Prostate gland (tissue), 2 donors: ENCODE results near the gene FOXI1. TPM values are rescaled to one million over a fixed set of nuclear protein-coding genes. Genes with fewer than 3 reads are reported as not detected.

Experiments
- DNase-seq: peaks from one replicate; pipeline ENCODE4 v3.0.0-alpha.2; 2019; ENCODE audit warnings: low spot score
- H3K27ac ChIP-seq, 2 donors: fragments of 200-600 bp; sonication (generic); 2 replicates each; pipeline ENCODE4 v1.5.1; 2017 to 2019
- H3K27me3 ChIP-seq: fragments of 200-600 bp; sonication (generic); replicated peaks from 2 replicates; pipeline ENCODE4 v1.5.1; 2019; ENCODE audit not compliant: insufficient read depth
- H3K36me3 ChIP-seq, 2 donors: fragments of 200-600 bp; sonication (generic); 1 replicate in 1 of 2; 2 replicates in 1 of 2; pipeline versions ENCODE4 v1.5.1 to v1.8.1; 2017 to 2019
- H3K4me1 ChIP-seq: fragments of 200-600 bp; sonication (generic); replicated peaks from 2 replicates; pipeline ENCODE4 v1.5.1; 2019
- H3K4me3 ChIP-seq, 2 donors: fragments of 200-600 bp; sonication (generic); 2 replicates each; pipeline ENCODE4 v1.5.1; 2017 to 2019
- H3K9me3 ChIP-seq: fragments of 200-600 bp; sonication (generic); 2 replicates; pipeline ENCODE4 v1.5.1; 2017
- POLR2A ChIP-seq: fragments of 450-650 bp; IDR thresholded peaks from one replicate; pipeline ENCODE4 v1.6.1; 2016; ENCODE audit warnings: antibody characterized with exemption, mild to moderate bottlenecking
- POLR2AphosphoS5 ChIP-seq: sonication (generic); formaldehyde crosslinking; IDR thresholded peaks from one replicate; pipeline ENCODE4 v1.6.1; 2017; ENCODE audit warnings: antibody characterized with exemption
- WGBS: methylation state at CpG from one replicate; pipeline ENCODE4 v1.1.5; 2018; 5-methylcytosine and 5-hydroxymethylcytosine counted together
- intact Hi-C: fragments of 100-400 bp; cut with DNase I; formaldehyde crosslinking; loops from one replicate; pipeline ENCODE4 v1.14.2; 2022
- total RNA-seq, 2 donors: library from RNA; depleted of rRNA; stranded (reverse); fragments of >200 nt; gene quantifications; one replicate each; pipeline ENCODE4 v1.1.0, GENCODE V29; 2016
- TF ChIP-seq, protein P1 (sequence below), 4 experiments: fragments of 200-600 bp in 2 of 4; fragments of 450-650 bp in 2 of 4; sonication (generic) in 2 of 4; IDR thresholded peaks; 1 replicate in 3 of 4; 2 replicates in 1 of 4; pipeline ENCODE4 v1.5.1; 2016 to 2019; ENCODE audit warnings: antibody characterized with exemption in 4 of 4, mild to moderate bottlenecking in 2 of 4, moderate library complexity in 2 of 4

FOXI1 gene
- total RNA-seq, 2 donors from 2014 or later: 1.2 TPM; not detected in 1

DNA sequence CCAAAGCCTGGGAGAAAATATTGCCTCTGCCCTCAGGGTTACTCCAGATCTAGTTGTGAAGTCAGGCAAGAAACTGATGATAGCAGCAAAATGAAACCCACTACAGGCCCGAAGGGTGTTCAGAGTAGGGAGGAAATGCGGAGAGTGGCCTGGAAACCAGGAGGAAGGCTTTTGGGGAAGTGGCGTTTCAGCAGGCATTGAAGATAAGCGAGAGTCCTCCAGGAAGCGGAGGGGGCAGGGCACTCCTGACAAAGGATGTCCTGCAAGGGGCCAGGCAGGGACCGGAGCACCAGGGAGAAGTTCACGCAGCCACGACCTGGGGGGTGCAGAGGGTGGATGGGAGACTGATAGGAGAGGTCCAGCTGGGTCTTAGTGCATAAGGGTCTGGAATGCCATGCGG is 7.8 kb upstream of the FOXI1 start:
- no peak for DNase-seq
- no peaks in the 10 kb centered on the region for H3K9me3 ChIP-seq
- no peak overlapping the region for H3K27ac ChIP-seq
- no peaks in the 10 kb centered on the region for H3K36me3 ChIP-seq
- H3K4me1 ChIP-seq: no peaks in the 10 kb centered on the region
- H3K27me3 ChIP-seq: no peaks in the 10 kb centered on the region
- no peak overlapping the region for H3K4me3 ChIP-seq
- WGBS: 86% methylated on average over 9 of the region's 9 CpGs
- intact Hi-C loops: loop anchor here (10.0 kb wide), 1 partner anchor 537 kb away; no protein-coding TSS in a partner anchor
- TF ChIP-seq, protein P1, sequence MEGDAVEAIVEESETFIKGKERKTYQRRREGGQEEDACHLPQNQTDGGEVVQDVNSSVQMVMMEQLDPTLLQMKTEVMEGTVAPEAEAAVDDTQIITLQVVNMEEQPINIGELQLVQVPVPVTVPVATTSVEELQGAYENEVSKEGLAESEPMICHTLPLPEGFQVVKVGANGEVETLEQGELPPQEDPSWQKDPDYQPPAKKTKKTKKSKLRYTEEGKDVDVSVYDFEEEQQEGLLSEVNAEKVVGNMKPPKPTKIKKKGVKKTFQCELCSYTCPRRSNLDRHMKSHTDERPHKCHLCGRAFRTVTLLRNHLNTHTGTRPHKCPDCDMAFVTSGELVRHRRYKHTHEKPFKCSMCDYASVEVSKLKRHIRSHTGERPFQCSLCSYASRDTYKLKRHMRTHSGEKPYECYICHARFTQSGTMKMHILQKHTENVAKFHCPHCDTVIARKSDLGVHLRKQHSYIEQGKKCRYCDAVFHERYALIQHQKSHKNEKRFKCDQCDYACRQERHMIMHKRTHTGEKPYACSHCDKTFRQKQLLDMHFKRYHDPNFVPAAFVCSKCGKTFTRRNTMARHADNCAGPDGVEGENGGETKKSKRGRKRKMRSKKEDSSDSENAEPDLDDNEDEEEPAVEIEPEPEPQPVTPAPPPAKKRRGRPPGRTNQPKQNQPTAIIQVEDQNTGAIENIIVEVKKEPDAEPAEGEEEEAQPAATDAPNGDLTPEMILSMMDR (IDR thresholded peaks at IDR 0.05): no peak
- TF ChIP-seq POLR2AphosphoS5 (no peak), POLR2A (no peak)

DNA sequence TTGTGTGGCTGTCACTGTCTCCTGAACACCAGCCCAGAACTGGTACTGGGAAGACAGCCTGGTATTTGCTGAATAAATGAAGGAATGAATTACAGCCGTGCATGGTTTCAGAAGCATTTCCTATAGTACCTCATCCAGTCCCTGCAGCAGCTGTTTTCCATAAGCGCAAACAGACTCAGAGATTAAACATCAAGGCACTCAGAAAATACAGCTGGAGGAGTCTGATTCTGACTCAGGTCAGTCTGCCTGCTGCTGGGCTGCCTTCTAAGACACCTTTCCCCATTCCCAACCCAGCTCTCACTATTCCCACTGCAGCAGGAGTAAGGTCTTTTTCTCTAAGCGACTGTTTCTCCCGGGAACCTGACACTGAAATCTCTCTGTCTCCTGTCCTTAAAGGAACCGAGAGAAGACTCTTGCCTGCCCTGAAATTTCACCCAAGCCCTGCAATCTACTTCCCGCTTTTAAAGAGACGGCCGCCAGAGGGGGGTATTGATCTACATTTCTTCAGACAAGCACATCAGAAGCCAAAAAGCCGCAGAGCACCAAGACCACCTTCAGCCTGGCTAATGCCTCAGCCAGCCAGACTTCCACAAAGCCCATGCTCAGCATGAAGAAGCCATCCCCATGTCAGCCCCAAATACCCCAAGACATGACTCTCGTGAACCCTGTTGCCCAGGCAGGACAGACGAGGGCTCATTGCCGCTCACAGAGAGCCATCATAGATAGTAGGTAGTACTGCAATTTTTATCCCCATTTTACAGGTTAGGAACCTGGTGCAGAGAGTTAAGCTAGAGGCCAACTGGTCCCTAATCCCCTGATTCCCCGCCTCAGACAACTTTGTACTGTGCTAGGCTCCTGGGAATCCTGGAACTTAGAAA is 5.4 kb upstream of the FOXI1 start:
- no peaks in the 10 kb centered on the region for H3K36me3 ChIP-seq
- no peaks in the 10 kb centered on the region for H3K9me3 ChIP-seq
- peak; percentile 77 for DNase-seq
- H3K27ac ChIP-seq: no peak overlapping the region
- H3K27me3 ChIP-seq: no peaks in the 10 kb centered on the region
- TF ChIP-seq, protein P1 (IDR thresholded peaks at IDR 0.05): peak; percentile 25 to 72 (median 64)
- TF ChIP-seq POLR2AphosphoS5: no peak
- TF ChIP-seq POLR2A: no peak
- no peaks in the 10 kb centered on the region for H3K4me1 ChIP-seq
- WGBS: 33% methylated on average over 13 of the region's 13 CpGs
- intact Hi-C loops: loop anchor here (5.0 to 10.0 kb wide), 2 partner anchors 82 to 324 kb away; no protein-coding TSS in a partner anchor
- H3K4me3 ChIP-seq: no peak overlapping the region

DNA sequence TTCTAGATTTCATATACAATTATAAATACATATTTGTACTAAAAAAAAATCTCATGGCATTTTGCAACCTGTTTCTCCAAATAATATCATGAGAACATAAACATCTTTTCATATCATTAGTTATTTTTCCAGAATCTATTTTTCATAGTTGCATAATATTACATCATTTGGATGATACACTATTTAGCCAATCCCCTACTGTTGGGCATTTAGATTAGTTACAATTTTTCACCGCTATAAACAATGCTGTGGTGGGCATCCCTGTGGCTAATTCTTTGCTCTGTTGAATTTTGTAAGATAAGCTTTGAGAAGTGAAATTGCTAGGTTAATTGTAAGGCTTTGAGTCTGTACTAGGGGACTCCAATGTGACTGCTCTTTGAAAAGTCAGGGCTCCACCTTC is 2.2 kb upstream of the FOXI1 start:
- intact Hi-C loops: loop anchor here (5.0 to 10.0 kb wide), 2 partner anchors 79 to 321 kb away; no protein-coding TSS in a partner anchor
- Histone ChIP-seq H3K36me3 (no peaks in the 10 kb centered on the region), H3K27me3 (no peaks in the 10 kb centered on the region), H3K9me3 (no peaks in the 10 kb centered on the region), H3K4me3 (no peak overlapping the region), H3K4me1 (no peaks in the 10 kb centered on the region), H3K27ac (no peak overlapping the region)
- WGBS: 97% methylated on average over 1 of the region's 1 CpG
- no peak for DNase-seq
- TF ChIP-seq, protein P1 (IDR thresholded peaks at IDR 0.05): no peak
- no peak for TF ChIP-seq POLR2AphosphoS5
- TF ChIP-seq POLR2A: no peak

DNA sequence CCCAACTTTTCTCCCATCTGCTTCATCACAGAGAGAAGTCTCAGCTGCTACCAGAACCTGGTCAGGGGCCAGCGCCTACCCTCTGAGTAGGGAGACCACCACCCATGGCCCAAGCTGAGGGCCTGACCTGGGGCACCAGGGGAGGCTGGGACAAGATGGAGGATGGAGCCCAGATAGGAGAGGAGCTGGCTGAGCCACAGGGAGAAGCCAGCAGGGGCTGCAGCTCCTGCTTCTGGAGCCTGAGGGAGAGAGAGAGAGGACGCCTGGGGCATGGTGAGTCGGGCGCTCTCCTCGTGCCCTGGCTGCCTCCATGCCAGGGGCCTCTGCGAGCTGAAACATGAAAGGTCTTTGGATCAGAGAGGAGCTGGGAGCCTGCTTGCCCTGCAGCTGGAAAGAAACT is 1.4 kb upstream of the FOXI1 start:
- Histone ChIP-seq H3K4me1 (no peaks in the 10 kb centered on the region), H3K4me3 (no peak overlapping the region), H3K27me3 (no peaks in the 10 kb centered on the region), H3K36me3 (no peaks in the 10 kb centered on the region), H3K27ac (no peak overlapping the region), H3K9me3 (no peaks in the 10 kb centered on the region)
- intact Hi-C loops: loop anchor here (5.0 to 10.0 kb wide), 2 partner anchors 78 to 321 kb away; no protein-coding TSS in a partner anchor
- TF ChIP-seq POLR2AphosphoS5 (no peak), POLR2A (no peak)
- TF ChIP-seq, protein P1 (IDR thresholded peaks at IDR 0.05): no peak
- 82% methylated on average over 5 of the region's 6 CpGs for WGBS
- no peak for DNase-seq
